Breast epithelium (tissue), 3 donors: ENCODE measurements around the gene AGBL1.

Source experiments
- CTCF ChIP-seq, 3 donors: fragments of 450-650 bp; IDR thresholded peaks; one replicate each; pipeline ENCODE4 v1.5.1; 2016 to 2017; ENCODE audit warnings: antibody characterized with exemption in 3 of 3, mild to moderate bottlenecking in 3 of 3, moderate library complexity in 3 of 3
- POLR2A ChIP-seq: fragments of 450-650 bp; IDR thresholded peaks from one replicate; pipeline ENCODE4 v1.6.1; 2016; ENCODE audit warnings: antibody characterized with exemption, mild to moderate bottlenecking, moderate library complexity
- POLR2AphosphoS5 ChIP-seq, 3 donors: sonication (generic); formaldehyde crosslinking; IDR thresholded peaks; one replicate each; pipeline ENCODE4 v1.6.1; 2017; ENCODE audit warnings: antibody characterized with exemption in 3 of 3

- no peak for TF ChIP-seq CTCF (IDR thresholded peaks at IDR 0.05)
- TF ChIP-seq POLR2A = no peak
- TF ChIP-seq POLR2AphosphoS5 (IDR thresholded peaks at IDR 0.05) = no peak
These were observed 574.8 kb downstream of the AGBL1 start for GRCh38 chr15:86654501-86654900.
